ENCODE results near the gene KCNJ4.
A peak's percentile ranks its signal among the peaks of the same experiment; 100 is the strongest.
"Not testable (repeated sequence)": the region's sequence is repeated elsewhere in the genome, so short reads cannot be mapped to it uniquely, and the experiment has no call there.

KCNJ4 gene

DNA sequence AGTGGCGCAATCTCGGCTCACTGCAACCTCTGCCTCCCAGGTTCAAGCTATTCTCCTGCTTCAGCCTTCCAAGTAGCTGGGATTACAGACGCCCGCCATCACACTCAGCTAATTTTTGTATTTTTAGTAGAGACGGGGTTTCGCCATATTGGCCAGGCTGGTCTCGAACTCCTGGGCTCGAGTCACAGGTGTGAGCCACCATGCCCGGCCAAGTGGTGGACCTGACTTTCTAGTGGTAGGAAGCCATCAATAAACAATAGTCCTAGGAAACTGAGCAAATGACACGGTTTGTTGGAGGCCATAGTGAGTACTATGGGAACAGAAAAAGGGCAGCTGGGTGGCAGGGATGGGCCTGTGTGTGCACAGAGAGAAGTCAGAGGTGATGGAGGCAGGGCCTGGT lies 15.2 kb upstream of the KCNJ4 start:
- not testable (repeated sequence) for DNase-seq (ENCODE audit: low read depth)

DNA sequence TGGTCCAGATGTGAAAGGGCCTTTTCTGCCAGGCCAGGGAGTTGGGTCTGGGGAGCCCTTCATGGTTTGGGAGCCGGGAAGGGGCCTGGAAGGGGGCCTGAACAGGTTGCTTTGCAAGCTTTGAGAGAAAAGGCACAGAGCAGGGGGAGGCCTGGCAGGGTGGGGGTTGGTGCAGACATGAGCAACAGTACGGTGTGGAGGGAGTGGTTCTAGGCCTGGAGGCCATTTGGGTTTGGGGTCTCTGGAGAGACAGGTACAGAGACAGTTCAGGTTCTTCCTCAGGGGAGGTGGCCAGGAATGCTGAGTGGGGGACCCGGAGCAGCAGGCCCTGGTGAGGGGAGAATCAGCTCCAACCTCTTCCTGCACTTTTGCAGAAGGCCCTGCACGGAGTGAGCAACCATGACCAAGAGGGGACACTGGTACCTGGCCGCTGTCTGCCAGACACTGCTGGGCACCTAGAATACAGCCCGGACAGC lies 14.3 kb upstream of the KCNJ4 start:
- no peak for DNase-seq (ENCODE audit: low read depth)

DNA sequence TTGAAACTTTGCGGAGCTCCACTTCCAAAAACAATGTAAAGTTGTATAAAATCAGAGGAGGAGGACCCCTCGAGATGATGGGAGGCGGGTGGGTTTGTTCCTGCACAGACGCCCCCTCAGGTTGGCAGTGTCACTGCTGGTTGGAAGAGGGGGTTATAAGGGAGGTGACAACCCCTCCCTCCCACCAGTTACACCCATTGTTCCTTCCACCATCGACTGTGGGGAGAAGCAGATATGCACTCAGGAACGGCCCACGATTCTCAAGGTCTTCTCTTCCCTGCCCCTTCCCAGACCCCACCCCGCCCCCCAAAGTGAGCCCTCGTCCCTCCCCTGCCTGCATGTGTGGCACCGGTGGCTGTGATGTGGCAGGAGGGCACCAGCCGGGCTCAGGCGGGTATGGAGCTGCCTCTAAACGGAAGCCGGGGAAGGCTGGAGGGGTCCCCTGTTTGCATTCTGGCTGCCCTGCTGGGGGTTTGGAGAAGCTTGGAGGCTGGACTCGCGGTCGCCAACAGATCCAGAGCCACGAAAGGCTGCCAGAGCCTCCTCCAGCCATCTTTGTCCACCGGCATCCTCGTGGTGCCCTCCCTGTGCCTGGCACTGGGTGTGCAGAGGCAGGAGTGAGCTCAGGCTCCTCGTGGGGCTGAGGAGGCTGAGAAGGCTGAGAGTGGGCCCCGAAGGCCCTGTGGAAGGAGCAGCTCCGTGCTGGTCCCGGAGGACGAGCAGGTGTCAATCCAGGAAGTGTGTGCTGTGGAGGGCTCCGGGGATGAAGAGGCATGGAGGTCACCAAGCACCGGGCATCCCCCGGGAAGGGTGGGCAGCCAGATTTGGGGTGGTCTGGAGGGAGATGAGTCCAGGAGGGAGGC lies 13.7 kb upstream of the KCNJ4 start:
- no peak for DNase-seq (ENCODE audit: low read depth)

DNA sequence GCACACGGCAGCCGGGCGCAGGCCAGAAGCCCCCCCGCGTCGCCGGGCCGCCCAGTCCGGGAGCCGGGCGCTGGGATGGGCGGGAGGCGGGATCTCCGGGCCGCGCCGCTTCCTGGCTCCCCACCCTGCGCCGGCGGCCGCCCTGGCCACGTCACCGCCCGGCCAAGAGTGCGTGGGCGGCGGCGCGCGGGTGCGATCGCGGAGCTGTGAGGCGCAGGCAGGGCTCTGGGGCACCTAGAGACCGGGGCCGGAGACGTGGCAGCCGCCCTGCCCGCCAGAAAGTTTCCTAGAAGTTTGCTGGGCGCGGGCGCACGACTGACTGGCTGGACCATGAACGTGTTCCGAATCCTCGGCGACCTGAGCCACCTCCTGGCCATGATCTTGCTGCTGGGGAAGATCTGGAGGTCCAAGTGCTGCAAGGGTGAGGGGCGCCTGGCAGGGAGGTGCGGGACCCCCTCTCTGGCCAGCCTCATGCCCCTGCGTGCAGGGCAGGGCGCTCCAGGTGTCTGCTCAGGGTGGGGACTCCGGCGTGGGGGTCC lies 13.0 kb upstream of the KCNJ4 start, which contains the start of gene KDELR3:
Gene KDELR3 (plus strand): TSS at position 193 of the 539 bp plus-strand sequence. CDS start 138 bp downstream, at position 331.
- peak; percentile 36 for DNase-seq (ENCODE audit: low read depth)

DNA sequence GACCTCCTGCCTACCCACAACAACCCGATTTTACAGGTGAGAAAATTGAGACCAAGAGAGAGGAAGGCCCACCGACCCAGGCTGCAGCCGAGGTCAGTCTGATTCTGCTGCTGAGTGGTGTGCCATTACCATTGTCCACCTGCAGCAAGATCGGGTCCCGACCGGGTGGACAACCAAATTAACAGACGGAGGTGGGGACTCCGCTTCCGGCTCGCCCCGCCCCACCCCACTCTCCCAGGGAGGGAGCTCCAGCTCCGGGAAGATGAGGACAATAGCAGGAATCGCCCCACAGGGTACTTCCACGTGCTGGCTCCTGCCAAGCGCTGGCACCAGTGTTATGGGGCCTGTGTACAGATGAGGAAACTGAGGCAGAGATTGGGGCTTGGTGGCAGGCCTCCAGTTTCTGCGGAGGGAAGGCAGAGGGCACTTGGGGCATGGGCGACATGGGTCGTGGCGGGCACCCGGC lies 12.5 kb upstream of the KCNJ4 start:
- DNase-seq (ENCODE audit: low read depth): no peak

DNA sequence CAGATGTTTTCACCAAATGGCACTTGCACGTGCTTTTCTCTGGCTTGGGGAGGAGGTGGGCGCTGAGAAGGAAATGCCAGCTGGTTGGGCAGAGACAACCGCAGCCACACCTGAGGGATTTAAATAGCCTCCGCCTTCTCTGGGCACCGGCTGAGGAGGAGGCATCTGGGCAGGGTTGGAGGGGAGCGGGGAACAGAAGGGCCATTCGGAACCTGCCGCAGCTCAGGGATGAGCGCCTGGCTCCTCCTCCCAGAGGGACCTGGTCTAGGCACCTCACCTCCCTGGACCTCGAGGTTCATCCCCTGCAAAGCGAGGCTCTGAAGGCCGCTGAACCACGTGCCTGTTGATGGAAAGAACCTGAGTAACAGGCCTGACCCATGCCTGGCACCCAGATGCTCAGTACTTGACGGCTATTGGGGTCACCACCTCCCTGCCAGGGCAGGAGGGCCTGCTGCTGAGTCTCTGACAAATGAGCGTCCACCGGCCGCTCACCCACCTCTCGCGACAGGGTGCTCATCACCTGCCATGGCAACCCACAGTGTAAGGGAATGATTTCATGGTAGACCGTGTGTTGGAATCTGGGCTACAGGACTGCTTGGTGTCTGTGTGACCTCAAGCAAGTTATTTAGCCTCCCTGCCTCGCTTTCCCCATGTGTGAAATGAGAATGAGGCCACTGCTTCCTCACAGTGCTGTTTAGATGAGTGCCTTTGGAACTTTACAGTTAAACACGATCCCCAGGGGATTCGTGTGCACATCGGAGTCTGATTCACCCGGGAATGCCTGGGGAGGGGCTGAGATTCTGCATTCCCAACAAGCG lies 10.9 kb upstream of the KCNJ4 start:
- no peak for DNase-seq (ENCODE audit: low read depth)

DNA sequence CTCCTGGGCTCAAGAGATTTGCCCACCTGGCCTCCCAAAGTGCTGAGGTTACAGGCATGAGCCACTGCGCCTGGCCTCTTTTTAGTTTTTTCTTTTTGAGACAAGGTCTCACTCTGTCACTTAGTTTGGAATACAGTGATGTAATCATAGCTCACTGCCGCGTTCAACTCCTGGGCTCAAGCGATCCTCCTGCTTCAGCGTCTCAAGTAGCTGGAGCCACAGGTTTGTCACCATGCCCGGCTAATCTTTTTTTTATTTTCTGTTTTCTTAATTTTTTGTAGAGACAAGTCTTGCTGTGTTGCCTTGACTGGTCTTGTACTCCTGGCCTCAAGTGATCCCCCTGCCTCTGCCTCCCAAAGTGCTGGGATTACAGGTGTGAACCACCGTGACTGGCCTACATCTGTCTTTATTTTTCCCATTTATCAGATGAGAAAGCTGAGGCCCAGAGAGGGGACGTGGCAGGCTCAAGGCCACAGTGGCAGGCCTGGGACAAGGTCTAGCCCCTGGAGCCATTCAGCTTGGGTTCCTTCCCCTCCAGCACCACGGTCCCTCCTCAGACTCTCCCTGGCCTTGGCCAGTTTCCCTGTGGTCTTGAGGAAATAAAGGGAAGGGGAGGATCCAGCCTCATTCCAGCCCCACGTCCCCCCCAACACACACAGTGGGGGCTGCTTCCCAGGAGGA lies 10.1 kb upstream of the KCNJ4 start:
- DNase-seq (ENCODE audit: low read depth): no peak

DNA sequence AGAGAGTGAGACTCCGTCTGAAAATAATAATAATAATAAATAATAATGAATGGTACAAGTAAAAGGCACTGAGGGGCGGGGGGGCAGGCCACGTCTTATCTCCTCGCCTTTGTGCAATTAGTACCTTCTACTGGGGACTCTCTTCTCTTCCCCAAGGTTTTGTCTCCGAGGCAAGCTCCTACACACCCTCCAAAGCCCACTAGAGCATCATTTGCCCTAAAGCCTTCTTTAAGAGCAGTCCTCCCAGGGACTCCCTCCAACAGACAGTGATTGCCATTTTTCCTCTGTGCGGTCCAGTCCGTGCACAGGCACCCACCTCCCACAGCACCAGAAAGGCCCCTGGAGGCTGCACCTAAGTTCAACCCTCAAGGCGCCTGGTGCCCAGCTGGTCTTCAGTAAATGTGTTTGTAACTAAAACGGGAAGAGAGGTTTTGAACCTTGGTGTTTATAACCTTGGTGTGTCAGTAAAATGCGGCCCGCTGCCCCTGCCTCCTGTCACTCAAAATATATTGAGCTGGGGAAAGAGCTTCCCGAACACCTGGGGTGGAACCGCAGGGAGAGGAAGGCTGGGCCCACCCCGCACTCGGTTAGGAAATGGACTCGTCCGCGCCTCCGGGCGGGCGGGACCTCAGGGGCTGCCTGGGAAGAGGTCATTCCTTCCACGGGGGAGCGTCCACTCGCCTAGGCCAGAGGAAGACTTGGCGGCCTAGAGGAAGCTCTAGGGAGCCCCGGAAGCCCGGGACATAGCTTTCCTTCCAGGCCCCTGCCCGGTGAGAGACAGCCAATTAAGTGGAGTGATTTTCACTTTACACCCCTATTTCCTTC lies 8.2 kb upstream of the KCNJ4 start:
- no peak for DNase-seq (ENCODE audit: low read depth)

DNA sequence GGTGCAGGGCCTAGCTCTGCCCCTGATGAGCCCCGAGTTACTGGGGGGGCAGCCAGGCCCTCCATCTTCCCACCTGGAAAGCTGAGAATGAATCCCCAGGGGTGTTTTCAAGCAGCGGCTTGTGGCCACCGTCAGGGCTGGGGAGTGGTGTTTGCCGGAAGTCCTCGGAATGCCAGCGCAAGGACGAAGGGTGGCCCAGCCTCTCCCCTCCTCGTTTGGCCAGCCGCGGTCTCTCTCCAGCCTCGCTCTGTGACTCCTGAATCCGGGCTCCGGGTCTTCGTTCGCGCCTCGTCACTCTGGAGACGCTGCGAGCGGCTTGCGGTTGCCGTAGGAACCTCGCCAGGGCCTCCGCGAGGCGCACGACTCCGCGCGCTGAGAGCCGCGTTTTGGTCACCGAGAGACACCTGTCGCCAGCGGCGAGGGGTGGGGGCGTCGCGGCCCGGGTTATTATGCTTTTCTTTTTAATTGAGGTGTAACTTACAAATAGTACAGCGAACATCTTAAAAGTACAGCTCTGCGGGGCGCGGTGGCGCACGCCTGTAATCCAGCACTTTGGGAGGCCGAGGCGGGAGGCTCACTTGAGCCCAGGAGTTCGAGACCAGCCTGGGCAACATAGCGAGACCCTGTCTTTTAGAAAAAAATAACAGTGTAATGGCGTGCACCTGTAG lies 6.5 kb upstream of the KCNJ4 start:
- no peak for DNase-seq (ENCODE audit: low read depth)

DNA sequence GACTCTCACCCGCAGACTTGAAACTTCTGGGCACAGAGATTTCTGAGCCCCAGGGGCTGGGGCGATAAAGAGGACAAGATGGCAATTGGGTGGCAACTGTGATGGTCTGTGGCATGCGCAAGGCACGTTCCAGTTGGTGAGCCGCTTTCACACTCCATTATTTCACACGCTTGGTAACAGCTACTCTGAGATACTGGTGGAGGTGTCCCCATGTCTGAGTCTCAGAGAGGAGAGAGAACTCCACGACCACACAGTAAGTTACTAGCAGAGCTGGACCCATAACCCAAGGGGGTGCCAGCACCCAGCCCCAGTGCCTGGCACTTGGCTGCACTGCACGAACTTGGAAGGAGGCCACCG lies 6.0 kb upstream of the KCNJ4 start:
- DNase-seq (ENCODE audit: low read depth): no peak

DNA sequence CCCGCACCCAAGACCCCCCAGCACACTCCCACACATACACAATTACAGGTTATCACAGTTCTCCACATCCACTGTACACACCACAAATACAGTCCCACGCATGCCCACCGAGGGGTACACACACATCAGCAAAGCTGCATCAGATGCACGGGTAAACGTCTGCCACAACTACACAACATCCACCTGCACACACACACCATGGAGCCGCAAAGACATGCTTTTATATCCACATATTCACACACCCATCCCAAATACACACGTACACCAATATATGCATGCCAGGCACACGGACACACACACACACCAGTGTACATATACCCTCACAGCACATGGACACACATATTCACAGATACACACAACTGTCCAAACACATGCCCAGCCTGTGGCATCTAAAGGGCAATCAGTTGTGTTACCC lies 5.4 kb upstream of the KCNJ4 start:
- no peak for DNase-seq (ENCODE audit: low read depth)

DNA sequence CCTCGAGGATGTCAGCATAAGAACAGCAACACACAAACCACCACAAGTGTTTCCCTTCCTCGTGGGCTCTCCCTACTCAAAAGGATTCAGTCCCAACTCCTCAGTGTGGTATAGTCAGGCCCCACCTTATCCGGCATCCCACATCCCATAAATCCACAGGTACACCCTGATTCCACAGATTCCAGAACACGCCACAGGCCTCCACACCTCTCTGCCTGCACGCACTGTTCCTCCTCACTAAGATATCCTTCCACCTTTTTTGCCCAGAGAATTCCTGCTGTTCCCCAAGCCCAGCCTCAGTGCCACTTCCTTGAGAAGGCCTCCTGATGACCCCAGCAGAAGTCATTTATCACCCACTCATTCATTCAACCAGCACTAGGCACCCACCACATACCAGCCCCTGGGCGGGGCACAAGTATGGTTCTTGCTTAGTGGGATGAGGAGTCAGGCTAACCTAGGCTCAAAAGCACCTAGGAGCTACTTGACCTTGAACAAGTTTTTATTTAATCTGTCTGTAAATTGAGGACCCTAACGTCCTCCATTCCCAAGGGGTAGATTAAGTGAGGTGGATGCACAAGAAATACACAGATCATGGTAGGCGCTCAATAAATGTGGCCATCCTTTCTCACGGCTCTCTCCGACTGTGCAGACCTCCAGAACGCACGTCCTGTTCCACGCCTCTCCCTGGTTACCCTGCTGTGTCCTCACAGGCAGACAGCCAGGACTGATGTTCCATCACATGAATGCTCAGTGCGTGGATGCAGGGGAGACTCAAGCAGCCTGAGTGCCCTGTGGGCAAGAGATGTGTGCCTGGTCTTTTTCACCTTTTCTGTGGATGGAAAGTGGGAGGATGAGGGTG lies 2.1 kb upstream of the KCNJ4 start:
- DNase-seq (ENCODE audit: low read depth): no peak

DNA sequence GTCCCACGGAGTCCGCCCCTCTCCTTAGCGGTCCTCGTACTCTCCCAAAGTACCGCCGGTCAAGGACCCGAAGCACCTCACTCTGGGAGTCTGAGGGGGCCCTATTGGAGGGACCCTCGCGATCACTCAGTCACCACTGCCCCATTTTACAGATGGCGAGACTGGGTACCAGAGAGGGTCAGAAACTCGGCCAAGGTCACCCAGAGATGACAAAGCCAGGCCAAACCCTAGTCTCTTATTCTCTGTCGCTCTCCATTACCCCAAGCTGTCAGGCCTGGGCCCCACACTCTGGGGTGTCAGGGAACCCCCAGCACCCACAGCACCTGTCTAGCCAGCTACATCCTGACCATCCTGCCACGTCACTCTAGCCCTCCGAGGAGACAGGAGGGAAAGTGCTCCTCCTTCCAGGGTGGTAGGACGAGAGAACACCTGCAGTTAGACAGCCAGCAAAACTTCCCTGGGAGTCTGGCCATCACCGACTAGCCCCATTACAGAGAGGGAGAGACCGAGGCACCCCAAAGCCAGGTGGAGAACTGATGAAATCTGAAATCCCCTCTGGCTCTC lies 1.4 kb upstream of the KCNJ4 start:
- no peak for DNase-seq (ENCODE audit: low read depth)

DNA sequence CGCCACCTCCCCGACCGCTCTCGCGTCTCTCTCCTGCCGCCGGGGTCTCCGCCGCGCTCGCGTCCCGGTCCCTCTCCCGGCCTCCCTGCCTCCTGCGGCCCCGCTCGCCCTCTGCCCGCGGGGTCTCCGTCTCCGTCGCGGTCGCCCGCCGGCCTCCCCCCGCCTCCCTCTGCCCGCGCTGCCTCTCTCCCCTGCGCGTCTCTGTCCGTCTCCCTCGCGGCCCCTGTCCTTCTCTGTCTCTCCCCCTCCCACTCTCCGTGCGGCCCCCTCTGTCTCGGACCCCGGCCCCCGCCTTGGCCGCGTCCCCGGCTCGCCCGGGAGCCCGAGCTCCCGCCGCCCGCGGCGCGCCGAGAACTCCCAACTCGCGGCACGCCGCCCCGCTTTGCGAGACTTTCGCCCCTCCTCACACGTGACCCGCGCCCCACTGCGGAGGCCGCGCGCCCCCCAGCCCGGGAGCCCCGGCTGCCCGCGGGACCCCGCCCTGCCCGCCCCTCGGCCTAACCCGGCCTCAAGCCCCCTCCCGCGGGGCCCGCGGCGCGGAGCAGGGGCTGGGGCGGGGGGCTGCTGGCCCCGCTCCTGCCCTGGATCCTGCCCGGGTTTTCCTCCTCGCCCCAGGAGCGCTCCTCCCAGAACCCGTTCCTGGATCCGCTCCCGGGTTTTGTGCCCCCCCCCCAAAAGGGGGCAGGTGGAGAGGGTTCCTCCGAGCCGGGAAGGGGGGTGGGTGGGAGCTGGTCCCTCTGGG lies 702 bp upstream of the KCNJ4 start:
- no peak for DNase-seq (ENCODE audit: low read depth)

DNA sequence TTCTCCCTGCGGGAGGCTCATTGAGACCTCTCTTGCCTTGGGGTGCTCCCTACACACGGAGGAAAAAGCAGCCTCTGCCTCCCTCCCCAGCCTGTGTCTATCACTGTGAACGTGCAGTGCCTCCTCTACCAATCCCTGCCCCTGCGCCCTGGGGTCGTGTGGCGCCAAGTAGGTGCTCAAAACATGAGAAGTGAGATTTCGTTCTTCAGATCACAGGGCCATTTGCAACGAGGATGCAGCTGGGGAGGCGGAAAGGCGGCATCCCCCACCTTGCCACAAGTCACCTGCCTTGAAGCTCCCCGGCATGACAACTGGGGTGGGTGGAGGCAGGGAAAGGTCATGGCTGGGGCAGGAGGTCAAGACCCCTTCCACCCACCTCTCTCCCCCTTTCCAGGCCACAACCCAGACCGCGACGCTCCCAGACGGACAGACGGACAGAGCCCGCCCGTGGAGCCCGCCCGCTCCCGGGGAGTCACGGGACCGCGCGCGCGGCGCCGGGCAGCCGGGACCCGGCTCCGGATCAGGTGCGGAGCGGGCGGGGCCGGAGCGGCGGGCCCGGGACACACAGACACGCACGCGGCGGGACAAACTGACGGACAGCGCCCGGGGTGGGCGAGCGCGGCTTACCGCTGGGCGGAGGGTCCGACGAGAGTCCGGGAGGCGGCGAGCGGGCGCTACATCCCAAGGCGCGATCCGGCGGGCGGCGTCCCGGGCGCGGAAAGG lies 485 bp downstream of the KCNJ4 start:
- DNase-seq (ENCODE audit: low read depth): no peak

DNA sequence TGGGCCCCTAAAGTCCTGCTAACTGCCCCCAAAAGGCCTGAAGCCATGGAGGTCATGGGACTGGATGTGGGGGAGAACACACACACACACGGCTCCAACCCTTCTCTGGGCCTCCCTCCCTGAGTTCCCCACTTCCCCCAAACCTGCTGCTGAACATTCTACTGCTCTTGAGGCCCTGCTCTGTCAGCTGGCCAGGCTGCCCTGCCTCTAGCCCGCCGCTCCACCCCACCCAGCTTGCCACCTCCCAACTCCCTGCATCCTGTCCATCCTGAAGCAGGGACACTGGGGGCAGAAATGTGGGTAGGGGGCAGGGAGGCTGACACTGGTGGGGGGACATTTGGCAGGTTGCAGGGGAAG lies 1.0 kb downstream of the KCNJ4 start:
- DNase-seq (ENCODE audit: low read depth): no peak

DNA sequence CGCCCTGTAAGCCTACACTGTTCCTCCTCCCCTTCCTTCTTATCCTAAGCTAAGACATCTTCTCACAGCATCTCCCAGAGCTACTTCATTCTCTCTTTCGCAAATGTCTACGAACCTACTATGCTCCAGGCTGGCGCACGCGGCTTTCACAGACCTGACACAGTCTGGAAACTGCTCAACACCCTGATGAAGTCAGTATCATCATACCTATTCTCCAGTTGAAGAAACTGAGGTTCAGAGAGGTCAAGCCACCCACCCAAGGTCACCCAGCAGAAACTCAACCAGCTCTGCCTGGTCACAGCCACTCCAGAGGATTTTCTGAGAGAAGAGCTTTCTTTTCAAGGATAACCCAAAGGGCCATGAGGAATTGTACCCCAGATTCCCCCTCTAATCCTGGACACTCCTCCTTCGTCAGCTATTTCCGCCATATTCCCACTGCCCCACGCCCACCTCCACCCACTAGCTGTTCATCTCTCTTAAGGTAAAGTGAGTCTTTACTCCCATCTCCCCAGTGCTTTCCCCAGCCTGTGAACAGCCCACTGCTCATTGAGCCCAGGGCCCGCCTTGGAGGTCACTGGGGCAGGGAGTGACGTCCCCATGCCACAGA lies 1.8 kb downstream of the KCNJ4 start:
- DNase-seq (ENCODE audit: low read depth): no peak
